ENCODE data around the gene SLC39A8.
A peak's percentile ranks its signal among the peaks of the same experiment; 100 is the strongest.

Gene SLC39A8

GRCh38 chr4:102324730-102325129, 20.6 kb downstream of the SLC39A8 start:
- no peak for DNase-seq (ENCODE audit: low read depth)
- H3K4me3 ChIP-seq (replicated peaks; ENCODE audit: low read depth, low read length), result no peak overlapping the region
- no peak for TF ChIP-seq CTCF (IDR thresholded peaks at IDR 0.05; ENCODE audit: low read length, missing control alignments)

- no peak for TF ChIP-seq CTCF (IDR thresholded peaks at IDR 0.05; ENCODE audit: low read length, missing control alignments)
These were observed 22.5 kb downstream of the SLC39A8 start for GRCh38 chr4:102322736-102323135.

GRCh38 chr4:102321260-102321995, 23.9 kb downstream of the SLC39A8 start:
- no peak for TF ChIP-seq CTCF (IDR thresholded peaks at IDR 0.05; ENCODE audit: low read length, missing control alignments)
- DNase-seq (ENCODE audit: low read depth), result peak; percentile 16

More at GRCh38 chr4:102322736-102323135, 22.5 kb downstream of the SLC39A8 start:
- H3K4me3 ChIP-seq (replicated peaks; ENCODE audit: low read depth, low read length), result no peak overlapping the region
- no peak for DNase-seq (ENCODE audit: low read depth)

GRCh38 chr4:102319594-102319993, 25.7 kb downstream of the SLC39A8 start:
- H3K4me3 ChIP-seq (replicated peaks; ENCODE audit: low read depth, low read length), result no peak overlapping the region
- DNase-seq (ENCODE audit: low read depth), result no peak

More at GRCh38 chr4:102321260-102321995, 23.9 kb downstream of the SLC39A8 start:
- H3K4me3 ChIP-seq (replicated peaks; ENCODE audit: low read depth, low read length), result no peak overlapping the region

GRCh38 chr4:102318526-102318925, 26.8 kb downstream of the SLC39A8 start:
- no peak for DNase-seq (ENCODE audit: low read depth)
- no peak for TF ChIP-seq CTCF (IDR thresholded peaks at IDR 0.05; ENCODE audit: low read length, missing control alignments)
- no peak overlapping the region for H3K4me3 ChIP-seq (replicated peaks; ENCODE audit: low read depth, low read length)

More at GRCh38 chr4:102319594-102319993, 25.7 kb downstream of the SLC39A8 start:
- no peak for TF ChIP-seq CTCF (IDR thresholded peaks at IDR 0.05; ENCODE audit: low read length, missing control alignments)

GRCh38 chr4:102318105-102318504, 27.2 kb downstream of the SLC39A8 start:
- DNase-seq (ENCODE audit: low read depth), result no peak
- H3K4me3 ChIP-seq (replicated peaks; ENCODE audit: low read depth, low read length), result no peak overlapping the region
- TF ChIP-seq CTCF (IDR thresholded peaks at IDR 0.05; ENCODE audit: low read length, missing control alignments), result no peak

- DNase-seq (ENCODE audit: low read depth), result no peak
- no peak overlapping the region for H3K4me3 ChIP-seq (replicated peaks; ENCODE audit: low read depth, low read length)
- no peak for TF ChIP-seq CTCF (IDR thresholded peaks at IDR 0.05; ENCODE audit: low read length, missing control alignments)
These were observed 27.8 kb downstream of the SLC39A8 start for GRCh38 chr4:102317459-102317858.
